GM18861 (cell line): Measurements from ENCODE around the gene TOGARAM1.

Source experiments
- ATAC-seq: cut with Tn5 transposase; IDR thresholded peaks from one replicate; pipeline ENCODE4 v1.9.1; 2021; ENCODE audit not compliant: unreplicated experiment

Gene TOGARAM1

DNA sequence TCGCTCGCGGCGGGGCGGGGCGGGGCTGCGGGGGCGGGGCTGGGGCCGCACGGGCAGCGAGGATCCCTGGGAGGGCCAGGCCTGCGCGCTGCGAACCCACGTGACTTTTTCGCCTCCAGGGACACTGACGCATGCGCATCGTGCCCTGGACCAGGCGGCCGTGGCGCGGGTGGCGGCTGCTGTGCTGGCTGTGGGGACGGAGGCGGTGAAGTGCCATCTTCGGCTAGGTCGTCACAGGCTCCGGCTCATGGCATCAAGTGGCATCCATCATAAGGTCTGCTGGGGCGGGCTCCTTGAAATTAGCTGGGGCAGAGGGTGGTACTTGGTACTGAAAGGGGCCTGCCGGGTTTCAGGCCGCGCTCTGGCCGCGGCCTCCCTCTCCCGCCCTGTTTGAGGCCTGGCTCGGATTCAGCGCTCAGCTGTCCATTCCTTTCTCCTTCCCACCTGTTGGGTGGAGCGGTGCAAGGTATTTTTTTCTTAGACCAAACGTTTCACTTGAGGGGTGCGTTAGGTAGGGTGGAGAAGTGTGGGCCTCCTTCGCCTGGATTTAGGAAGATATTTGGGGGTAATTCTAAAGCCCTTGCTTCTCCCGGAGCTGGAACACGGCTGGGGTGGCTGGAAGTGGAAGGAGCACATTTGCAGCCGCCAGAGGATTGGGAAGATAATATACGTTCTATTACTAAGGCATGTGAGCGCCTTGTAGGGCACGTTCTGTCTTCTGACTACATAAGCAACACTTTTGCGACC is 122.2 kb downstream of the TOGARAM1 start, which contains the start of gene PRPF39:
Gene PRPF39 (plus strand): TSS at position 141 of the 747 bp plus-strand sequence. CDS start 11,124 bp downstream, outside the sequence.
- peak; percentile 90 for ATAC-seq

- ATAC-seq, result no peak
Observed at GRCh38 chr14:45084946-45085346, 123.0 kb downstream of the TOGARAM1 start.

GRCh38 chr14:45089813-45090212 is 127.8 kb downstream of the TOGARAM1 start:
- ATAC-seq, result peak; percentile 81

DNA sequence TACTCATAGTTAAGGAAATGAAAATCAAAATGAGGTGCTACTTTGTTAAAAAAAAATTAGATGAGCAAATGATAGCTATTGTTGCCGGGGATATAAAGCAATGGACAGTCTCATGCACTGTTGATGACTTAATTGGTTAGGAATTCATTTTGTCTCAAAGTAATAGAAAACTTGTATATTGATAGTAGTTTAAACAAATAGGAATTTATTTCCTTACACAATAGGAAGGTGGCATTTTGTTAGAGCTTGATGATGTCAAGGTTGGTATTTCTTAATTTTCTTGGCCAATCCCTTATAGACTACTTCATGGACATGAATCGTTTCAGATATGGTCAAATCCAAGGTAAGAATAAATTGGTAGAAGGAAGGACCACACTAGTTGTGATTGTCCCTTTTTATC is 129.7 kb downstream of the TOGARAM1 start:
- ATAC-seq, result no peak

DNA sequence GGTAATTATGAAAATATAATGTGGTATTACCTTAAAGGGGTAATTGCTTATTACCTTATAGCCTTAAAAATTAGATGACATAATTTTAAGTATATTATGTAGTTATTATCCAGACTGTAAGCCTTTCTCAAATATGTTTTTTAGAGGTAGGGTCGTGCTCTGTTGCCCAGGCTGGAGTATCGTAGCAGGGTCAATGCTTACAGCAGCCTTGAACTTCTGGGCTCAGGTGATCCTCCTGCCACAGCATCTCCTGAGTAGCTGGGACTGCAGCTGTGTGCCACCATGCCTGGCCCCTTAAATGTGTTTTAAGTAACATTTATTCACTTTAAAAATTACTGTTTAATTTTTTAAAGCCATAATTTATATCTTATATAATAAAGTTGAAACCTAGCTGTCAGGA is 132.3 kb downstream of the TOGARAM1 start:
- ATAC-seq, result no peak

DNA sequence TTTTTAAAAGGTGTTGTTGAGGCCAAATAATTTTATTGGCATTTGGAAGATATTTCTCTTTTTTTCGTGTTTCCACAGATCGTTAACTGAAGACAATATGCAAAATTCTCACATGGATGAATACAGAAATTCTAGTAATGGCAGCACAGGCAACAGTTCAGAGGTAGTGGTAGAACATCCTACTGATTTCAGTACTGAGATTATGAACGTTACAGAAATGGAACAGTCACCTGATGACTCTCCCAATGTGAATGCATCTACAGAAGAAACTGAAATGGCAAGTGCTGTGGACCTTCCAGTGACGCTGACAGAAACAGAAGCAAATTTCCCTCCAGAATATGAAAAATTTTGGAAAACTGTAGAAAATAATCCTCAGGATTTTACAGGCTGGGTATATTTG is 133.2 kb downstream of the TOGARAM1 start:
- ATAC-seq, result no peak

GRCh38 chr14:45096218-45096617 is 134.2 kb downstream of the TOGARAM1 start:
- ATAC-seq, result no peak

DNA sequence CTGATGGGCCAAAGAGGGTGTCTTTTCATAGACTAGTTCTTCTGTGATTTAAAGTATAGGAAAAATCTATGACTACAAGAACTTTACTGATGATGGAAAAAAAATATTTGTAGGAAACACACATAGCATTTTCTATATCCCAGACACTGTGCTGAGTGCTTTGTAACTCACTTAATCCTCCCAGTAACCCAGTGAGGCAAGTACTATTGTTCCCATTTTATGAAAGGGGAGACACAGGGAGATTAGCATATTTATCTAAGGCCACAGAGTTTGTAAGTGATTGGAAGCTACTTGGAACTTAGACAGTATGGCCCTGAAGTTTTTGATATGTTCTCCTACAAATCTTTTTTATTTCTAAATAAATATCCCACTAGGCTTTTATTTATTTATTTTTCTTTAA is 141.8 kb downstream of the TOGARAM1 start:
- ATAC-seq, result no peak

- no peak for ATAC-seq
Observed at GRCh38 chr14:45104561-45104960, 142.6 kb downstream of the TOGARAM1 start.

- ATAC-seq, result no peak
Observed at GRCh38 chr14:45112896-45113781, 151.1 kb downstream of the TOGARAM1 start.

DNA sequence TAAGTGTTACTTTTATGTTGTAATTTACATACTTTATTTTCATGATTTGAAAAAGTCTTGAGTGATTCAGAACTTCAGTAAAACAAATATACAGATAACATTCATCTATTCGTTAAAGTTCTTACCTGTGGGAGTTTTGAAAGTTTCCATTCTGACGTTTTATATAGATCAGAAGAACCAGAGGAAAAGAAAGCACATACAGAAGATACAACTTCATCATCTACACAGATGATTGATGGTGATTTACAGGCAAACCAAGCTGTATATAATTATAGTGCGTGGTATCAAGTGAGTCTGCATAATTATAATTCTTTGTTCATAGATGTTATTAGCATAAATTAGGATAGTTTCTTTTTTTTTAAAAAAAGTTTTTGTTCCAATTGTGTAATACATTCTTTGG is 152.3 kb downstream of the TOGARAM1 start:
- no peak for ATAC-seq

- no peak for ATAC-seq
Observed at GRCh38 chr14:45118594-45118993, 156.6 kb downstream of the TOGARAM1 start.

DNA sequence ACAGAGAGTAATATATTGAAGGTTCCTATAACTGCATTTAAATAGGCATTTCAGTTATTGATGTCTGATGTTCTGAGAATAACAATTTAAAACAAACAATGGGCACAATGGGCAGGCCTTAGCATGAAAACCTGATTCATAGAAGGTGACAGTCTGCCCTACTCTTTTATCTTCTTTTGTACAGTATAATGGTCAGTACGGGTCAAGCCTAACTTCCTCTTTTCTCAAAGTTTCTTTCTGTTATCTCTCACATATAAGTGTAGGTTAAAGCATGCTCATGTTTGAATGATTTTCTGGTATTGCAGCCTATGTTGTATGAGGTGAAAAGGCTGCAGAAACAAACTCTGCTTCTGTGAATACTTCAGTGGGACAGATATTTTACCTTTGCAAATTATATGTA is 158.1 kb downstream of the TOGARAM1 start:
- no peak for ATAC-seq

- ATAC-seq, result no peak
Observed at GRCh38 chr14:45123271-45123670, 161.3 kb downstream of the TOGARAM1 start.
